Hepatocyte (in vitro differentiated cells): ENCODE results near the gene ARPP21. TPM values are rescaled to one million over a fixed set of nuclear protein-coding genes. Genes with fewer than 3 reads are reported as not detected.

Experiments used
- DNase-seq: peaks from one replicate; pipeline ENCODE4 v3.0.0-alpha.2; 2016; ENCODE audit warnings: low spot score
- H2AFZ ChIP-seq: fragments of 200-600 bp; sonication (generic); 2 replicates; pipeline ENCODE4 v1.6.0; 2016; ENCODE audit warnings: antibody characterized with exemption, mild to moderate bottlenecking
- H3K27ac ChIP-seq: fragments of 200-600 bp; sonication (generic); 2 replicates; pipeline ENCODE4 v1.5.1; 2016; ENCODE audit warnings: mild to moderate bottlenecking
- H3K27me3 ChIP-seq: fragments of 200-600 bp; sonication (generic); 2 replicates; pipeline ENCODE4 v1.6.1; 2016
- H3K36me3 ChIP-seq: fragments of 200-600 bp; sonication (generic); replicated peaks from 2 replicates; pipeline ENCODE4 v1.5.1; 2016; ENCODE audit warnings: low read depth; ENCODE audit not compliant: insufficient read depth
- H3K4me1 ChIP-seq: fragments of 200-600 bp; sonication (generic); 2 replicates; pipeline ENCODE4 v1.5.1; 2016; ENCODE audit warnings: mild to moderate bottlenecking, moderate library complexity; ENCODE audit not compliant: insufficient read depth
- H3K4me2 ChIP-seq: fragments of 200-600 bp; sonication (generic); 2 replicates; pipeline ENCODE4 v1.6.0; 2016
- H3K4me3 ChIP-seq: fragments of 200-600 bp; sonication (generic); 2 replicates; pipeline ENCODE4 v1.5.1; 2016; ENCODE audit warnings: mild to moderate bottlenecking
- H3K79me2 ChIP-seq: fragments of 200-600 bp; sonication (generic); 2 replicates; pipeline ENCODE4 v1.6.0; 2017; ENCODE audit warnings: mild to moderate bottlenecking
- H3K9me2 ChIP-seq: fragments of 200-600 bp; sonication (generic); replicated peaks from 2 replicates; pipeline ENCODE4 v1.6.0; 2017; ENCODE audit warnings: mild to moderate bottlenecking; ENCODE audit not compliant: insufficient read depth
- H3K9me3 ChIP-seq: fragments of 200-600 bp; sonication (generic); 2 replicates; pipeline ENCODE4 v1.5.1; 2016; ENCODE audit warnings: low read depth, mild to moderate bottlenecking
- H4K20me1 ChIP-seq: fragments of 200-600 bp; sonication (generic); 2 replicates; pipeline ENCODE4 v1.6.0; 2016; ENCODE audit warnings: mild to moderate bottlenecking; ENCODE audit not compliant: insufficient read depth, poor library complexity, severe bottlenecking
- CTCF ChIP-seq: fragments of 200-600 bp; sonication (generic); IDR thresholded peaks from 2 replicates; pipeline ENCODE4 v1.5.1; 2016; ENCODE audit warnings: antibody characterized with exemption, mild to moderate bottlenecking; ENCODE audit not compliant: poor library complexity
- EZH2 ChIP-seq: fragments of 200-600 bp; sonication (generic); IDR thresholded peaks from 2 replicates; pipeline ENCODE4 v1.6.1; 2016; ENCODE audit warnings: antibody characterized with exemption, mild to moderate bottlenecking, borderline replicate concordance
- EZH2phosphoT487 ChIP-seq: fragments of 200-600 bp; sonication (generic); IDR thresholded peaks from one replicate; pipeline ENCODE4 v1.6.1; 2018; ENCODE audit warnings: antibody characterized with exemption, mild to moderate bottlenecking, low read depth, moderate library complexity; ENCODE audit not compliant: unreplicated experiment, severe bottlenecking
- WGBS: methylation state at CpG from one replicate; pipeline ENCODE4 v1.1.6; 2016; ENCODE audit warnings: low lambda C conversion rate; ENCODE audit errors: missing lambda C conversion rate; 5-methylcytosine and 5-hydroxymethylcytosine counted together
- polyA plus RNA-seq: library from polyadenylated mRNA; unstranded; fragments of >200 nt; fragmentation: Nextera tagmentation; extraction: Ambion mirVana; gene quantifications from 2 replicates; pipeline ENCODE4 v1.2.1, GENCODE V29; 2016
- total RNA-seq: library from RNA; depleted of rRNA; stranded (reverse); fragments of >200 nt; gene quantifications from 2 replicates; pipeline ENCODE4 v1.2.3, GENCODE V29; 2014

Gene ARPP21
- total and polyA plus RNA-seq, 2 experiments from 2014 or later, result 0.19 TPM; not detected in 1

DNA sequence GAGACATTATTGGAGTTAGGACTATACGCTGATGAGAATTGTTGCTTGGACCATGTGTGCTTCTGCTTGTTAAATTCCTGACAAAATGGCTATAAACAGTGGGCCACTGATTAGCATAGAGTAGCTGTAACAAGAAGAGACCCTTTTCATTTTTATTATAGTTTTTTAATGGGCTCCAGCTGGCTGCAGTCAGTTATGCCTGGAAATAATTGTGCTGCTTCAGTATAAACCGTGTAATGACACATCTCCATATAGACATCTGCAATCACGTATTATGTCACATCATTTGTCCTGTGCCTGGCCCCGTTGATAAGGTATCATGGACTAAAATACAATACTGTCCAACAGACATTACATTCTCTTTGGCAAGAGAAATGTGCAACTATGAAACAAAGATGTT is 50.9 kb downstream of the ARPP21 start:
- no peak overlapping the region for H2AFZ ChIP-seq
- H3K9me2 ChIP-seq, result no peaks in the 10 kb centered on the region
- H3K4me2 ChIP-seq, result no peak overlapping the region
- H3K27ac ChIP-seq, result no peak overlapping the region
- no peaks in the 10 kb centered on the region for H4K20me1 ChIP-seq
- no peak overlapping the region for H3K4me3 ChIP-seq
- TF ChIP-seq EZH2phosphoT487 (no peak), CTCF (no peak), EZH2 (no peak)
- no peak for DNase-seq
- no peaks in the 10 kb centered on the region for H3K79me2 ChIP-seq
- H3K4me1 ChIP-seq, result no peaks in the 10 kb centered on the region
- no peaks in the 10 kb centered on the region for H3K27me3 ChIP-seq
- 40% methylated on average over 4 of the region's 4 CpGs for whole genome bisulfite sequencing
- no peaks in the 10 kb centered on the region for H3K36me3 ChIP-seq
- H3K9me3 ChIP-seq, result no peaks in the 10 kb centered on the region

- Histone ChIP-seq H3K9me3 (no peaks in the 10 kb centered on the region), H3K4me3 (no peak overlapping the region), H3K27ac (no peak overlapping the region), H3K79me2 (no peaks in the 10 kb centered on the region), H3K27me3 (no peaks in the 10 kb centered on the region), H3K4me2 (no peak overlapping the region), H3K36me3 (no peaks in the 10 kb centered on the region), H2AFZ (no peak overlapping the region), H4K20me1 (no peaks in the 10 kb centered on the region), H3K4me1 (no peaks in the 10 kb centered on the region), H3K9me2 (no peaks in the 10 kb centered on the region)
- DNase-seq, result no peak
- TF ChIP-seq CTCF, result no peak
- TF ChIP-seq EZH2phosphoT487, result no peak
- TF ChIP-seq EZH2, result no peak
- WGBS, result 65% methylated on average over 3 of the region's 3 CpGs
Measured at GRCh38 chr3:35705904-35706303, 66.6 kb downstream of the ARPP21 start.

- no peak for DNase-seq
- Histone ChIP-seq H3K79me2 (no peaks in the 10 kb centered on the region), H3K4me3 (no peak overlapping the region), H3K9me3 (no peaks in the 10 kb centered on the region), H3K27me3 (no peaks in the 10 kb centered on the region), H2AFZ (no peak overlapping the region), H3K4me2 (no peak overlapping the region), H3K9me2 (no peaks in the 10 kb centered on the region), H4K20me1 (no peaks in the 10 kb centered on the region), H3K4me1 (no peaks in the 10 kb centered on the region), H3K27ac (no peak overlapping the region), H3K36me3 (no peaks in the 10 kb centered on the region)
- 92% methylated on average over 3 of the region's 3 CpGs for WGBS
- no peak for TF ChIP-seq EZH2
- no peak for TF ChIP-seq CTCF
- TF ChIP-seq EZH2phosphoT487, result no peak
Measured at GRCh38 chr3:35707904-35708303, 68.6 kb downstream of the ARPP21 start.
